OCI-LY1 (cell line): ENCODE results near the gene OPRM1.

ENCODE experiments used
- EZH2 ChIP-seq: fragments of 200-600 bp; sonication (generic), shearing (Covaris generic); IDR thresholded peaks from 2 replicates; pipeline ENCODE4 v1.8.0; 2017; ENCODE audit warnings: borderline replicate concordance, mixed run types, mild to moderate bottlenecking, antibody characterized with exemption, low read length, moderate library complexity, mixed read lengths
- TF ChIP-seq, protein P1 (sequence below): fragments of 200-600 bp; sonication (generic), shearing (Covaris generic); IDR thresholded peaks from 2 replicates; pipeline ENCODE4 v1.5.1; 2017; ENCODE audit warnings: mild to moderate bottlenecking, antibody characterized with exemption, low read length, moderate library complexity, mixed read lengths

- TF ChIP-seq, protein P1, sequence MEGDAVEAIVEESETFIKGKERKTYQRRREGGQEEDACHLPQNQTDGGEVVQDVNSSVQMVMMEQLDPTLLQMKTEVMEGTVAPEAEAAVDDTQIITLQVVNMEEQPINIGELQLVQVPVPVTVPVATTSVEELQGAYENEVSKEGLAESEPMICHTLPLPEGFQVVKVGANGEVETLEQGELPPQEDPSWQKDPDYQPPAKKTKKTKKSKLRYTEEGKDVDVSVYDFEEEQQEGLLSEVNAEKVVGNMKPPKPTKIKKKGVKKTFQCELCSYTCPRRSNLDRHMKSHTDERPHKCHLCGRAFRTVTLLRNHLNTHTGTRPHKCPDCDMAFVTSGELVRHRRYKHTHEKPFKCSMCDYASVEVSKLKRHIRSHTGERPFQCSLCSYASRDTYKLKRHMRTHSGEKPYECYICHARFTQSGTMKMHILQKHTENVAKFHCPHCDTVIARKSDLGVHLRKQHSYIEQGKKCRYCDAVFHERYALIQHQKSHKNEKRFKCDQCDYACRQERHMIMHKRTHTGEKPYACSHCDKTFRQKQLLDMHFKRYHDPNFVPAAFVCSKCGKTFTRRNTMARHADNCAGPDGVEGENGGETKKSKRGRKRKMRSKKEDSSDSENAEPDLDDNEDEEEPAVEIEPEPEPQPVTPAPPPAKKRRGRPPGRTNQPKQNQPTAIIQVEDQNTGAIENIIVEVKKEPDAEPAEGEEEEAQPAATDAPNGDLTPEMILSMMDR, result no peak
- TF ChIP-seq EZH2, result no peak
Measured at GRCh38 chr6:154229786-154230185, 190.7 kb downstream of the OPRM1 start.
